Measurements from ENCODE around the gene UCHL5.
"Not testable (repeated sequence)": the region's sequence is repeated elsewhere in the genome, so short reads cannot be mapped to it uniquely, and the experiment has no call there.

The UCHL5 gene

DNA sequence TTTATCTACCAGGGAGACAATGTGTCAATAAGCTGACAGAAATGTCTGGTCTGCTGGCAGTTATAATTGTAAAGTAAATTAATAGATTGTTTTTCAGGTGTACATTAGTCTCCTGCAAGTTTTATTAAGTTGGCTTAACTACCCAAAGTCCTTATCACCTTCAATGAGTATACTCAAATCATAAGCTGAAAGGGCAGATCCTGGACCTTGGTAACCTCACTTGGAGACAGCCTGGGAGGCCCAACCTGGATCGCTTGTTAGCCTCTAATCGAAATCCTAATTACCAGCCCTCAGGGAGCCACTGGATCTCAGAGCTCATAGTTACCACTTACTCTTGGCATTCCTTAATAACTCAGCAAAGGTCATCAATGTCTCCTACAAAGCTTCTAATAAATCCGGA lies 49.7 kb downstream of the UCHL5 start:
- no peak for DNase-seq

GRCh38 chr1:193005785-193006184 lies 53.4 kb downstream of the UCHL5 start:
- no peak for DNase-seq

- DNase-seq = no peak
These were observed 60.6 kb downstream of the UCHL5 start for GRCh38 chr1:192998536-192998935.

DNA sequence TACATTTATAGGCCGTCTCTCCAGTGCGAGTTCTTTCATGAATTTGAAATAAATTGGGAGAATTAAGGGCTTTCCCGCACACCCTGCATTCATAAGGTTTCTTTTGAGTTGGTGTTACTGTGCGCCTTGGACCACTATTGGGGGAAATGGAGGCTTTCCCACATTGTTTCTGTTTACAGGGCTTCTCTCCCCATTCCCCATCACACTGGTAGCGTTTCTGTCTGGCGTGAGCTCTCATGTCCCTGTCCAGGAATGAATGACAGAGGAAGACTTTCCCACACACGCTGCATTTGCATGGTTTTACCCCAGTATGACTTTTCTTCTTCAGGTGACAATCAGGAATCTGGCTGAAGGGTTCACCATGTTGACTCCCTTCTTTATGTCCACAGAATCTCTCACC lies 65.0 kb downstream of the UCHL5 start:
- no peak for DNase-seq

DNA sequence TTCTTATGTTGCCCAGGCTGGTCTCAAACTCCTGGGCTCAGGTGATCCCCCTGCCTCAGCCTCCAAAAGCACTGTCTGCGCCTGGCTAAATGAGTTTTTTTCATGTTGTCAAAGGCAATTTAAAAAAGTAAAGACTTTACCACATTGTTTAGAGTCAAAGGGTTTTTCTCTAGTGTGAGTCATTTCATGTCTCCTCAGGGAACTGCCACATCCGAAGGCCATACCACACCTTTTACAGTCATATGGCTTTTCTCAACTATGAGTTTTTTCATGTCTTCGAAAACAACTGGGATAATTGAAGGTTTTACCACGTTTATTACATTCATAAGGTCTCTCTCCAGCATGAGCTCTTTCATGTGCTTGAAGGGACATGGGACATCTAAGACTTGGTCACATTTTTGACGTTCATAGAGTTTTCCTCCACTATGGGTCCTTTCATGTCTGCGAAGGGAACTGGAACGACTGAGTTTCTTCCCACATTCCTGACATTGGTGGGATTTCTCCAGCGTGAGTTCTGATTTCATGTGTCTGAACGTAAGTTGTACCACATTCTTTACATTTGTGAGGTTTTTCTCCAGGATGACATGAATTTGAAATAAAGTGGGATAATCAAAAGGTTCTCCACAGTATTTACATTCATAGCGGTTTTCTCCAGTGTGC lies 65.6 kb downstream of the UCHL5 start:
- DNase-seq = peak; percentile 57

- DNase-seq = not testable (repeated sequence)
These were observed 72.3 kb downstream of the UCHL5 start for GRCh38 chr1:192986748-192987334.

GRCh38 chr1:192986110-192986747 lies 72.9 kb downstream of the UCHL5 start:
- DNase-seq = peak; percentile 84

DNA sequence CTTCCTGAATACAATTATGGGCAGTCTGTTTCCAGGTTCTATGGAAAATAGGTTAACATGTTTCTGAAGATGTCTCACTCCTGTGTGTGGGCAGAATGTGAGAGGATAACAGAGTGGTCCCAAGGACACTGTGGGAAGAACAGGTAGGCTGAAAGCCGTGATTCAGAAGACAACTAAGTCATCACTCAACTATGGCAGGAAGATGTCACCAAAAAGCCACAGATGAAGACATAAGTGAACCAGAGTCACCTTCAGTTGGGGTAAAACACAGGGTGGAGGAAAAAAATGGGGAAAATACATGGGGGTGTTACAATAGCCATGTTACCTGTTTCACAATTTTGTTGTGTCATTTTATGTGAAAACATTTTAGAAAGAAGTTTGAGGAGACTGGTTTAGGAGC lies 75.1 kb downstream of the UCHL5 start:
- DNase-seq = peak; percentile 68

DNA sequence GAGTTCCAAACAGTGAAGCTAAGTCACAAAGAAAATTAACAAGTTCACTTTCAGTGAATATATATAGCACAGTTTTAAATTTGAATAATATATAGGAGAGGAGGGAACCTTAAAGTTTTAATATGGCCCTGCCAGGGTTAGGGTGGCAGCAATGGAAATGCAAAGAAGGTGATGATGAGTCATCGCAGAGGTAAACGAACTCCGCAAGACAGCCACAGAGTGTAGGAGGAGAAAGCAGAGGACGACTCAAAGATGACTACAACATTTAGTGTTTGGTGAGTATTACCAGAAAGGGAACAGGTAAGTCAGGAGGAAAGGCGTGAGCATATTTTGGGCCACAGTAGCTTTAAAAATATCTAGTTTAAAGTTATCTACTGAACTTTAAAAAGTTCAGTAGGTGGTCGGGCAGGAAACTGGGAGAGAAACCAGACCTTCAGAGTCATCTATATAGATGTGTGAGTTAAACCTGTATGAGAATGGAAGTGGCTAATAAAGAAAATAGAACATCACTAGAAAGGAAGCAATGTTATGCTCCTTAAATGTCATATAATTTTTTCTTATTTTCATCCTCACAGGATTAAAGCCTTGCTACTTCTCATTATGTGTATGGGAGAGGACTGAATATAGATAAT lies 75.7 kb downstream of the UCHL5 start:
- peak; percentile 73 for DNase-seq

DNA sequence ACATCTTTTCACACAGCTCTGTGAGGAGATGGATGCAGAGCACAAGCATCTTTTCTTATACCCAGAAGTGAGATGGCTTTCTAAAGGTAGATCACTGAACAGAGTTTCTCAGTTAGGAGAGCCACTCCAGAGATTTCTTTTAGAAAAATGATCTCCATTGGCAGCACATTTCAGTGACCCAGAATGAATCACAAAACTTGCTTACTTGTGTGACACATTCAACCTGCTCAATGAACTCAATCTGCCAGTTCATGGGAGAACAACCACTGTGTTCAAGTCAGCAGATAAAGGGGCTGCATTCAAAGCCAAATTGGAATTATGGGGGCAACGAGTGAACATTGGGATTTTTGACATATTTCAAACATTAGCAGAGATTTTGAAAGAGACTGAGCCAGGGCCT lies 78.3 kb downstream of the UCHL5 start:
- no peak for DNase-seq

- not testable (repeated sequence) for DNase-seq
These were observed 78.8 kb downstream of the UCHL5 start for GRCh38 chr1:192980334-192980733.

- DNase-seq = no peak
These were observed 79.6 kb downstream of the UCHL5 start for GRCh38 chr1:192979542-192979941.

DNA sequence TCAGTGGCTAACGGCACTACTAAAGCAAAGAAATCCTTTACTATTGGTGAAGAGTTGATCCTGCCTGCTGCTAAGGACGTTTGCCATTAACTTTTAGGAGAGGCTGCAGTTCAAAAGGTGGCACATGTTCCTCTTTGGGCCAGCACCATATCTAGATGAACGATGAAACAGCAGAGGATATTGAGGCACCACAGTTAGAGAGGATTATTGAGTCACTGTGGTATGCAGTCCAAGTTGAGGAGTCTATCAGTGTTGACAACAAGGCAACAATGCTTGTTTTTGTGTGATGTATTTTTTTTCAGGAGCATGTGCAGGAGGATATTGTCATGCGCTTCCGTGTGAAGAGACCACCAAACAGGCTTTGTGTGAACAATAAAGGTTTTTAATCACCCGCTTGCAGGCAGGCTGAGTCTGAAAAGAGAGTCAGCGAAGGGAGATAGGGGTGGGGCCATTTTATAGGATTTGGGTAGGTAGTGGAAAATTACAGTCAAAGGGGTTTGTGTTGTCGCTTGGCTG lies 80.9 kb downstream of the UCHL5 start:
- DNase-seq = no peak

GRCh38 chr1:192977089-192977706 lies 82.0 kb downstream of the UCHL5 start:
- no peak for DNase-seq

DNA sequence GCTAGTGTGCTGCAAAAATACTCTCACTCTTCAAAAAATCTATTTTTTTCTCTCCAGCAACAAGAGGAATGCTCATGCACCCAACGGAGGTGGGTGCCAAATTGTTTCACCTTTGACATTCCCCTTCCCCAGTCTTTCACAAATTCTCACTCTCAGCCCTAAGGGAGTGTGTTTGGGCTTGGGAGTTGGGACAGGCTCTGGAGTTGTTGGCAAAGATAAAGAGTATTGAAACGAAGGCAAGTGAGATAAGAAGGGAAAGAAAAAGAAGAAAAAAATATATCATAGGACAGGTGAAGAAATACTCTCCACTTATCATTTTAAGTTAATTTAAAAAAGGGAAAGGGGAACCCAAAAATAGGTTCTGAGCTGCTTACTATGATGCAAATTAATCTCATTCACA lies 82.6 kb downstream of the UCHL5 start:
- DNase-seq = no peak

DNA sequence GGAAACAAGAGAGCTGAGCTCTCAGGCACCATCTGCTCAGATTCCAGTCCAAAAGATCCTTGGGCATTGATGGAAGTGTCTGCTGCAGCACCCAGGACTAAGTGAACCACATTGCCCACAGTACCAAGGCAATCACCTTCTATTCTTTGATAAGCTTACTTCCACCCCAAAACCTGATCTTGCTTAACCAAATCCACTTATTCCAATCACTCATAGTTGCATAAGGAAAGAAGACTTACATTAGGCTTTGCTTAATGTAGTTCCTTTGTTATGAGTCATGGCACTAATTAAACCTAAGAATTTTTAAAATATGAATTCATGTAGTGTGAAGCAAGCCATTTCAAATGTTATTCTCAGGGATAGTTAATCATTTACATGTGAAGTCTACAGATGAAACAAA lies 84.5 kb downstream of the UCHL5 start:
- no peak for DNase-seq

DNA sequence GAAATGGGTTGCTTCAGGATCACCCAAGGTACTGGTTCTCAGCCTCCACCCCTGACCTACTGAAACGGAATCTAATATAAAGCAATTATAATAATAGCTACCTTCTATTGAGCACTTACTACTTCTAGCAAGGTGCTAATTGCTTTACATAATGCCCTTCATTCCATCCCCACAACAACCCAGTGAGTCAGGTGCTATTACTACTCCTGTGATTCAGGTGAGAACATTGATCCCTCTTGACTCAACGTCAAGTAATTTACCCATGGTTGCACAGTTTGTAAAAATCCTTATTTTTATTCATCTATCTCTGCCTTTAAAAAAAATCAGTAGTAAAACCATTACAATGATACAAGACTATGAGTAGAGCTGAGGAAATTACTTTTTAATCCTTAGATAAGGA lies 85.2 kb downstream of the UCHL5 start:
- no peak for DNase-seq

- DNase-seq = no peak
These were observed 86.0 kb downstream of the UCHL5 start for GRCh38 chr1:192973202-192973601.

- no peak for DNase-seq
These were observed 90.1 kb downstream of the UCHL5 start for GRCh38 chr1:192969091-192969490.

- no peak for DNase-seq
These were observed 90.8 kb downstream of the UCHL5 start for GRCh38 chr1:192968323-192968722.

- DNase-seq = no peak
These were observed 91.3 kb downstream of the UCHL5 start for GRCh38 chr1:192967901-192968300.

DNA sequence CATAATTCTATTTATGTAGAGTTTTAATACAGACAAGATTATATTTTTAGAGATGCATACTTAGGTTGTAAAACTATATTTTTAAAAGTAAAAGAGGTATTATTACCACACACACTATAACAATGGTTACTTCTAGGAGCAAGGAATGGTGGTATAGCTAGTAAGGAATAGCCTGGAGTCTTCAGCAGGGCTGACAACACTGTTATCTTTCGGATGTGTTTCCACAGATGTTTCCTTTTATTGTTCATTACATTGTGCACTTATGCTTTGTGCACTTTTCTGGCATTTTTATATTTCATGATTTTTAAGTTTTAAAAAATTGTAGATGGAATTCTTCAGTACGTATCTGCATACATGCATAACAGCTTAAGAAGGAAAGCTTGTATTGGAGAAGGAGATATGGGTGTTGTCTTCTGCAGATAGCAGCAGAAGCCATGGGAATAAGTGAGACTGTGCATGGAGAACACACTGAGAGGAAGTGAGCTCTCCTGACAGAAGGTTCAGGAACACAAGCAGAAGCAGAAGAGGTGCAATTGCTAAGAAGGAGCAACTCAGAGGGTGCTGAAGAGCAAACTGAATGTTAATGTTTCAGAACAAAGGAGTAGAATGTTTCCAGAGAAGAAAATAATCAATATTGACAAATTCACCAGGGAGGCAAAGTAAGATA lies 91.8 kb downstream of the UCHL5 start:
- DNase-seq = no peak

GRCh38 chr1:192966073-192966472 lies 93.1 kb downstream of the UCHL5 start:
- DNase-seq = no peak
